HG03095 (cell line): ENCODE results near the gene TMEM42.

Experiments
- ATAC-seq: cut with Tn5 transposase; IDR thresholded peaks from one replicate; pipeline ENCODE4 v1.9.1; 2021; ENCODE audit warnings: moderate library complexity; ENCODE audit not compliant: unreplicated experiment

TMEM42 gene

GRCh38 chr3:44870375-44871061 lies 8.8 kb downstream of the TMEM42 start:
- no peak for ATAC-seq

GRCh38 chr3:44874308-44874707 lies 12.6 kb downstream of the TMEM42 start, which contains the start of gene TGM4:
Gene TGM4 (plus strand): TSS chr3:44874608. CDS start chr3:44874679, 71 bp downstream.
- no peak for ATAC-seq

- ATAC-seq = no peak
Measured at GRCh38 chr3:44875596-44875995, 13.9 kb downstream of the TMEM42 start.

GRCh38 chr3:44877333-44877732 lies 15.6 kb downstream of the TMEM42 start:
- no peak for ATAC-seq

DNA sequence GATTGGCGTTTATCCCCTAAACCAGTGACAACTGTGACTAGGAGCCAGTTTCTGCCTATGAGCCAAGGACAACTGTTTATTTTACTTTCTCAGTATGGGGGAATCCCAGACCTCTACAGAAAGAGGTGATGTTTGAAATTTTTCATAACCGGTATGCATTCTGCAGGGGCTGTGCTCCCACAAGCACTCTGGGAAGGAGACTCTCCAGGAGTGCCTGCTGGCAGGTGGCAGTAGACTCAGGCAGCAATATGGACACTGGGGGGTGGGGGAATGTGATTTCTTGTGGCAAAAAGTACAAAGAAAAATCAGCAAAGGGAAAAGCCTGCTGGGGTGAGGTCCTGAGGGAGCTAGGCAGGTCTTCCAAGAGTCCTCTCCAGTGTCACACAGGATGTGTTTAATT lies 18.6 kb downstream of the TMEM42 start:
- no peak for ATAC-seq

- ATAC-seq = no peak
Measured at GRCh38 chr3:44883213-44883955, 21.7 kb downstream of the TMEM42 start.

DNA sequence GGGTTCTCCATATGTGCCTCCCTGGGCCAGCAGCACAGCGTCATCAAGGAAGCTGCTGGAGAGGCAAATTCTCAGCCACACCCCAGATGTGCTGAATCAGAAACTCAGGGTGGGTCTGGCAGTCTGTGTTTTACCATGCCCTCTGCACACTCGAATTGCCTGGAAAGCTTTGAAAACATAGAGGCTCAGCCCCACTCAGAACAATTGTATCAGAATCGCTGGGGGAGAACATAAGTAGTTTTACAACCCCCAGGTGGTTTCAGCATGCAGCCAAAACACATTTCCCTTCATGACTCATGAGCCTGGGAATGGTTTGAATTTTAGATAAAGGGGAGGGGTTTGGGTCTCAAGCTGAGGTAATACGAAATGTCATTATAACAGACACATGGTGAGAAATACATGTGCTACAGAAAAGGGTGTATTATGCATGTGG lies 22.3 kb downstream of the TMEM42 start:
- no peak for ATAC-seq

DNA sequence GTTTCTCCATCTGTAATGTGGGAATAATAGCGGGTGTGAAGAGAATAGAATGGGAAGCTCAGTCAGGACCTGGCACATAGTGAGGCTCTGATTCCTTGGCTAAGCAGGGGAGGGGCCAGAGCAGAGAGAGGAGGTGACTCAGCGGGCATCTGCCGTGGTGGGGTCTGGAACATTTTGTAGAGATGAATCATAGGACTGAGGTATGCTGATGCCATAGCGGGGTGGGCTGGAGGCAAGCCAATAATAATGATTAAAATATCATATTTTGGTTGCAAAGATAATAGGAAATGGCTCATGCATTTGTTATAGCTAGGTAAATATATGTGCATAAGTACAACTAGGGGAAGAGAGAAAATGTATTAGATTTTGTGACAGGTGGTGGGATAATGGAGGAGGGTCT lies 23.9 kb downstream of the TMEM42 start:
- no peak for ATAC-seq

DNA sequence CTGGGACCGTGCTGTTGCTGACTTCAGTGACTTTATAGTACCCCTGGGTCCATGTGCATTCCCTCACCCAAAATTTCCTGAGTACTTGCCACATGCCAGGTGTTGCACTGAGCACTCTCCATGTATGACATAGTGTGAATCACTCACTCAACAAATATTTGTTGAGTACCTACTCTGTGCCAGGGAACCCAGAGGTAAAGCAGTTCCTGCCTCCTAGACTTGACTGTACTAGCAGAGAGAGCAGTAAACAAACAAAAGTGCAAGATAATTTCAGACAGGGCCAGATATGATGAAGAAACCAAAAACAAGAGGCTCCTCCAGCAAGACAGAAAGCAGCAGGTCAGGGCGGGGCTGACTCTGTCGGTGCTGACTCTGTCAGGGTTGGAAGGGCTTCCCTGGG lies 24.8 kb downstream of the TMEM42 start:
- no peak for ATAC-seq

GRCh38 chr3:44887101-44887500 lies 25.4 kb downstream of the TMEM42 start:
- no peak for ATAC-seq

DNA sequence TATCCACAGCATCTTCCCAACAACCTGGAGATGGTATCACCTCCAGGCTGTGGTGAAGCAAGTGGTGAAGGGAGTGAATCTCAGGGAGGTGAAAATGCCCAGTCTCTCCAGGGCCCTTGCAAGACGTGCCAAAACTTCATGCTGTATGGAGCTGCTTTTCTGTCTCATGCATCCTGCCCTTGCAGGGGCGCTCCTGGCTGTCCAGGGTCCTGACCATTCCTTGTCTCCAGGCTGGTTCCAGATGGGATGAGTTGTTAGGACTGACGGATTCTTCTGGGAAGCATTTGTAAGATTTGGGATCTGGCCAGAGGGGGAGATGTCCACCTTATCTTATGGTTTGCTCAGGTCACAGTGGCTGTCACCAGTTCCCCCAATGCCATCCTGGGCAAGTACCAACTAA lies 28.5 kb downstream of the TMEM42 start:
- ATAC-seq = no peak

DNA sequence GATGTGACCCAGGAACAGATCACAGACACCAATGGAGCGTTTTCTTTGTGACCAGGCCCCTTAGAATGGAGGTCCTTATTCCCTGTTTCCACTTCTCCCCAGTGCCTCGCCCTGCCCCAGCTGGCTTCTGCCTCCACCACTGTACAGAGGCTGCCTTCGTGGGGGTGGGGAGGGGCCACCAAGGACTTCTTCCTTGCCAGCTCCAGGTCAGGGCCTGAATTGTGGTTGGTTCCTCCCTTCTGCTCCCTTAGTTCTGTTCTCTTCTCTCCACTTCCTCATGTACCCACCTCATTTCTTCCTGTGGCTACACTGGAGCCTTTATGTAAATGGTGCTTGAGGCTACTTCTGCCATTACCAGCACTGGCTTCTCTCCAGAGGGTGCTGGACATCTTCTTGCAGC lies 29.1 kb downstream of the TMEM42 start:
- no peak for ATAC-seq

- no peak for ATAC-seq
Measured at GRCh38 chr3:44892689-44893088, 31.0 kb downstream of the TMEM42 start.

- no peak for ATAC-seq
Measured at GRCh38 chr3:44893097-44893496, 31.4 kb downstream of the TMEM42 start.

GRCh38 chr3:44894485-44894884 lies 32.8 kb downstream of the TMEM42 start:
- no peak for ATAC-seq

GRCh38 chr3:44896440-44896839 lies 34.7 kb downstream of the TMEM42 start:
- no peak for ATAC-seq

DNA sequence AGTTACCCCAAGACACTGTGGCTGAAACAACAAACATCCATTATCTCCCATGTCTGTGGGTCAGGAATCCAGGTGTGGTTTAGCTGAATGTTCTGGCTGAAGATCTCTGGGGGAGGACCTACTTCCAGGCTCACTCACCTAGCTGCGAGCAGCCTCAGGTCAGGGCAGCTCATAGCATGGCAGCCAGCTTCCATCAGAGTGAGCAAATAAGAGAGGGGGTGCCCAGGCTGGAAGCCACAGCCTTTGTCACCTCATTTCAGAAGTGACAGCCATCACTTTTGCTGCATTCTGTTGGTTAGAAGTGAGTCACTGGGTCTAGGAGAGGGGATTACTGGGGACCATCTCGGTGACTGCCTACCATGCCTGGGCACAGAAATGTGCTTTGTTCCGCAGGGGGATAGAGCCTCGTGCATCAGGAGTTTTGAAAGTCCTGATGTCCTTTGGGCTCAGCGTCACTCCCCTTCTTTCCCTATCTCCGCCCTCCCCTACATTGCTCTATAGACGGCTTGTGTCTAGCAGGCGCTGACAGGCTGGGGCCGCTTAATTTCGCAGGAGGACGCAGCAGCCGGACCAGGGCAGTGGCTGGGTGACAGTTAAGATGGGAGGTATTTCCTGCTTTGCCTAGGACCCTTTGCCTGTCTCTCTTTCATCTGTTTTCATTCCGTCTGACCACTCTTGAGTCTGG lies 38.1 kb downstream of the TMEM42 start:
- no peak for ATAC-seq

DNA sequence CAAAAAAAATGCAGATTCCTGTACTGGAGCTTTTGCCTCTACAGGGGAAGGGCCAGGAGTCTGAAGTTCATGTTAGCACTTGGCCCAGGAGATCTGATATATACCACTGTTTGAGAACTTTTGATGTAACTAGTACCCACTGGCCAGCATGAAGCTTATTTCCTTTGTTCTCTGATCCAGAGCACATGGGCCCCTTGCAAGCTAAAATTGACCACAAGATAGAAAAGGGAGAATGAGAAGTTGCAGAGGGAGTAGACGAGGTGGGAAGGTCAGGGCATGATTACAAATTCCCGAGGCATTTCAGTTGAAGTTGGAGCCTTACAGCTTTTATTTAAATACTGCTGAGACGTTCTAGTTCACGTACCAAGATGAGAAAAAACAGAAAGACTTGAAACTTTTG lies 40.9 kb downstream of the TMEM42 start:
- ATAC-seq = no peak

GRCh38 chr3:44903314-44903713 lies 41.6 kb downstream of the TMEM42 start:
- no peak for ATAC-seq

DNA sequence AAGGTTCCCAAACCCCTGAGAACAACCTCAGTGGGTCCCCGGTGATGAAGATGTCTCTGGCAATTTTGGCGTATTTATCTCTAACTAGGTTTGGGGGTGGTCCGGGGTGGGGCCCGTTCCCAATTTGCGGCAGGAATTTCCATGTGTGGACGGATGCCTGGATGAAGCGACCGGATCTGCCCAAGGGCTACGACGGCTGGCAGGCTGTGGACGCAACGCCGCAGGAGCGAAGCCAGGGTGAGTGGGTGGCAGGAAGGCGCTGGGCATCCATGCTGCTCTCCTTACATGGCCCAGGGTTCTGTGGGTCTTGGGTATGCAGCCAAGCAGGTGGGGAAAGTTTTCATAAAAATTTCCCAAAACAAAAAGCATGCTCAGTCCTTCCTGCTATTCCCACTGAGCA lies 42.0 kb downstream of the TMEM42 start:
- ATAC-seq = no peak

GRCh38 chr3:44905446-44906157 lies 43.9 kb downstream of the TMEM42 start:
- ATAC-seq = no peak
